CD4-positive, alpha-beta T cell (primary cell): ENCODE measurements around the gene PAOX. TPM values are rescaled to one million over a fixed set of nuclear protein-coding genes. Genes with fewer than 3 reads are reported as not detected.
A peak's percentile ranks its signal among the peaks of the same experiment; 100 is the strongest.

Experiments
- ATAC-seq: fragments of 200-7000 bp; cut with Tn5 transposase; one replicate; pipeline ENCODE4 v1.10.0; 2022; ENCODE audit warnings: mild to moderate bottlenecking; ENCODE audit not compliant: poor library complexity
- CTCF ChIA-PET: fragments of 350-600 bp; sonication (Branson Sonifier 250); formaldehyde crosslinking; loops from one replicate; lab custom pipeline; 2021; ENCODE audit warnings: antibody characterized with exemption, inconsistent platforms; lab: Charles Lee
- POLR2A ChIA-PET: fragments of 350-600 bp; sonication (Branson Sonifier 250); formaldehyde crosslinking; loops from one replicate; lab custom pipeline; 2021; ENCODE audit warnings: antibody characterized with exemption, inconsistent platforms; lab: Charles Lee
- DNase-seq, 14 experiments: peaks; one replicate each; pipeline ENCODE4 v3.0.0-alpha.2; 2013 to 2020; ENCODE audit warnings: mixed read lengths in 2 of 14
- H3K27ac ChIP-seq, 2 donors: one replicate each; pipeline versions ENCODE4 v1.5.1 to v1.7.0; 2013; ENCODE audit warnings: low read length in 2 of 2, low read depth in 1 of 2, mild to moderate bottlenecking in 1 of 2
- H3K27me3 ChIP-seq, 2 experiments: 1 replicate in 1 of 2; 2 replicates in 1 of 2; pipeline versions ENCODE4 v1.6.1 to v1.7.0; 2013; ENCODE audit warnings: low read length in 2 of 2, control low read depth in 1 of 2, mild to moderate bottlenecking in 1 of 2, moderate library complexity in 1 of 2; ENCODE audit not compliant: insufficient read depth in 2 of 2, control insufficient read depth in 1 of 2
- H3K36me3 ChIP-seq: one replicate; pipeline ENCODE4 v1.6.1; 2013; ENCODE audit warnings: low read length, control low read depth; ENCODE audit not compliant: insufficient read depth
- H3K4me1 ChIP-seq: one replicate; pipeline ENCODE4 v1.6.1; 2013; ENCODE audit warnings: low read length, control low read depth; ENCODE audit not compliant: insufficient read depth
- H3K4me3 ChIP-seq: one replicate; pipeline ENCODE4 v1.5.1; 2013; ENCODE audit warnings: mild to moderate bottlenecking, low read length, moderate library complexity
- H3K9me3 ChIP-seq, 2 experiments: 1 replicate in 1 of 2; 2 replicates in 1 of 2; pipeline versions ENCODE4 v1.6.1 to v1.7.0; 2013; ENCODE audit warnings: low read length in 2 of 2, mild to moderate bottlenecking in 2 of 2, control low read depth in 1 of 2, moderate library complexity in 1 of 2; ENCODE audit not compliant: control insufficient read depth in 1 of 2, insufficient read depth in 1 of 2
- H3K27ac Mint-ChIP-seq: one replicate; pipeline ENCODE4 v1.8.0; 2020; ENCODE audit warnings: mixed read lengths
- H3K27me3 Mint-ChIP-seq: one replicate; pipeline ENCODE4 v1.8.0; 2021; ENCODE audit warnings: mixed read lengths
- H3K36me3 Mint-ChIP-seq: one replicate; pipeline ENCODE4 v1.8.0; 2021; ENCODE audit warnings: low read depth, mixed read lengths
- H3K4me1 Mint-ChIP-seq: one replicate; pipeline ENCODE4 v1.8.0; 2021; ENCODE audit warnings: low read depth, mixed read lengths
- H3K4me3 Mint-ChIP-seq: one replicate; pipeline ENCODE4 v1.8.0; 2020; ENCODE audit warnings: mild to moderate bottlenecking, mixed read lengths
- H3K9me3 Mint-ChIP-seq: one replicate; pipeline ENCODE4 v1.8.0; 2020; ENCODE audit warnings: mixed read lengths
- intact Hi-C, 2 experiments: fragments of 100-400 bp; cut with DNase I in 1 of 2; cut with micrococcal nuclease in 1 of 2; formaldehyde crosslinking; loops; one replicate each; pipeline versions ENCODE4 v1.15.1 to v1.9.0; 2023 to 2025; cut with DNase I, micrococcal nuclease
- total RNA-seq, 174 experiments: library from RNA in 2 of 174; stranded (reverse) in 2 of 174; gene quantifications; one replicate each; pipeline ENCODE4 v1.2.3 and lab custom pipeline; 2021 to 2026
- TF ChIP-seq, protein P1 (sequence below): fragments of 200-600 bp; IDR thresholded peaks from one replicate; pipeline ENCODE4 v1.8.0; 2022; ENCODE audit warnings: antibody characterized with exemption, mild to moderate bottlenecking

PAOX gene
- total RNA-seq, 2 experiments from 2014 or later, result 1.9 to 2.6 TPM

DNA sequence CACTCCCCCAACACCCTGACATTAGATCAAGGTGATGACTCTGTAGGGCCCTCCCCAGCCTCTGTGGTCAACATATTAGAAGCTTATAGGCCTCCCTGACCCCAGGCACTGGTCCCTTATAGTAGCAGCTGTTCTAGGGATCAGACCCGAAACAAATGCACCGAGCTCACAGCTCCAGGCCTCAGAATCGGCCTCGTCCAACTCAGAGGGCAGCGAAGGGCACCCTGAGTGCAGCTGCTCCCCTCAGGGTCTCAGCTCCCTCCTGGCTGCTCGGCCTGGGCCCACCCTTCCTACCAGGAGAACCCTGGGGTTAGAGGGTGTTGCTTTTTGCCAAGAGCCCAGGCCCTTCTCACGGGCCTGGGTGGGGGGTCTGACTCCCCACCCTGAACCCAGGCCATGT, 10.9 kb upstream of the PAOX start:
- Mint-ChIP-seq H3K27ac (no peak overlapping the region), H3K4me3 (no peak overlapping the region), H3K36me3 (peaks cover 44% of the 10 kb centered on the region), H3K9me3 (no peaks in the 10 kb centered on the region), H3K27me3 (no peaks in the 10 kb centered on the region), H3K4me1 (peaks cover 4% of the 10 kb centered on the region)
- intact Hi-C loops, result no loop called here
- H3K27me3 ChIP-seq, result no peaks in the 10 kb centered on the region
- ChIA-PET POLR2A (no interaction called here), CTCF (no interaction called here)
- no peak overlapping the region for H3K4me3 ChIP-seq
- no peak for DNase-seq
- no peak for ATAC-seq
- no peak overlapping the region for H3K27ac ChIP-seq
- TF ChIP-seq, protein P1, sequence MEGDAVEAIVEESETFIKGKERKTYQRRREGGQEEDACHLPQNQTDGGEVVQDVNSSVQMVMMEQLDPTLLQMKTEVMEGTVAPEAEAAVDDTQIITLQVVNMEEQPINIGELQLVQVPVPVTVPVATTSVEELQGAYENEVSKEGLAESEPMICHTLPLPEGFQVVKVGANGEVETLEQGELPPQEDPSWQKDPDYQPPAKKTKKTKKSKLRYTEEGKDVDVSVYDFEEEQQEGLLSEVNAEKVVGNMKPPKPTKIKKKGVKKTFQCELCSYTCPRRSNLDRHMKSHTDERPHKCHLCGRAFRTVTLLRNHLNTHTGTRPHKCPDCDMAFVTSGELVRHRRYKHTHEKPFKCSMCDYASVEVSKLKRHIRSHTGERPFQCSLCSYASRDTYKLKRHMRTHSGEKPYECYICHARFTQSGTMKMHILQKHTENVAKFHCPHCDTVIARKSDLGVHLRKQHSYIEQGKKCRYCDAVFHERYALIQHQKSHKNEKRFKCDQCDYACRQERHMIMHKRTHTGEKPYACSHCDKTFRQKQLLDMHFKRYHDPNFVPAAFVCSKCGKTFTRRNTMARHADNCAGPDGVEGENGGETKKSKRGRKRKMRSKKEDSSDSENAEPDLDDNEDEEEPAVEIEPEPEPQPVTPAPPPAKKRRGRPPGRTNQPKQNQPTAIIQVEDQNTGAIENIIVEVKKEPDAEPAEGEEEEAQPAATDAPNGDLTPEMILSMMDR, result no peak
- peaks cover 52% of the 10 kb centered on the region for H3K36me3 ChIP-seq
- peaks cover 9% of the 10 kb centered on the region for H3K4me1 ChIP-seq
- H3K9me3 ChIP-seq, result no peaks in the 10 kb centered on the region

DNA sequence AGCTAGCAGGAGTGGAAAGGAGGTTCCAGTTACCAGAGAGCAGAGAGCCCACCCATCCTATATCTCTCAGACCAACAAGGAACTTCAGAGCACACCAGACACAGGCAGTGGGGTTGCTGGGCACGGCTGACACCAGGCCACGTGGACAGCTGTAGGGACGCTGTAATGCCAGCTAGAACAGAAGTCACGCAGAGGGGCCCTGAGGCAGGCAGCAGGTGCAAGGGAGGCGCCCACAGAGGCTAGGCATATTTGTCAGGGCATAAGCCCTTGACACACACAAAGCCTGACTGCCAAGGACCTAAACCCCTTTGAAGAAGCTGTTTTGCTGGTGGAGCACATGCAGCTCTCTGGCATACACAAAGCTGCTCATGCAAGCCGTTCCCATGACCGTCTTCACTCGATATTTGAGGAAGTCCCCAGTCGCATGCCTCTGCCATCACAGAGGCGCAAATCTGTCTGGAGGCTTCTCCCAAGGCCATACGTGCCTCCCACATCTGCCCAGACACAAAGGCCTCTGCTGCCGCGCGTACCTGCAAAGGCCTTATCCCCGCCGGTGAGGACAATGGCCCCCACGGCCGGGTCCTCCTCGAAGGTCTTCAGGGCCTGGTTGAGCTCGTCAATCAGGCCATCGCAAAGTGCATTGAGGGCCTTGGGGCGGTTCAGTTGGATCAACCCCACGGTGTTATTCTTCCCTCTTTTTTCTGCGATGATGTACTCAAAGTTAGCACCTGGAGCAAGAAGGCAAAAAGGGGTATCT, 8.9 kb upstream of the PAOX start:
- no peak overlapping the region for H3K4me3 ChIP-seq
- no peak overlapping the region for H3K27ac ChIP-seq
- intact Hi-C loops, result loop anchor here in 1 of 2 experiments (5.0 kb wide), 2 partner anchors 33 to 108 kb away; partner anchors contain the start of gene CALY
- H3K4me1 ChIP-seq, result peaks cover 16% of the 10 kb centered on the region
- H3K27me3 ChIP-seq, result no peaks in the 10 kb centered on the region
- H3K9me3 ChIP-seq, result no peaks in the 10 kb centered on the region
- H3K4me1 Mint-ChIP-seq, result peaks cover 4% of the 10 kb centered on the region
- POLR2A ChIA-PET, result no interaction called here
- H3K36me3 Mint-ChIP-seq, result peaks cover 38% of the 10 kb centered on the region
- no peak overlapping the region for H3K27ac Mint-ChIP-seq
- ATAC-seq (no peak), DNase-seq (no peak)
- H3K4me3 Mint-ChIP-seq, result peak overlapping the region; percentile 67
- CTCF ChIA-PET, result no interaction called here
- H3K9me3 Mint-ChIP-seq, result no peaks in the 10 kb centered on the region
- H3K36me3 ChIP-seq, result peaks cover 42% of the 10 kb centered on the region
- TF ChIP-seq, protein P1, result no peak
- H3K27me3 Mint-ChIP-seq, result no peaks in the 10 kb centered on the region

DNA sequence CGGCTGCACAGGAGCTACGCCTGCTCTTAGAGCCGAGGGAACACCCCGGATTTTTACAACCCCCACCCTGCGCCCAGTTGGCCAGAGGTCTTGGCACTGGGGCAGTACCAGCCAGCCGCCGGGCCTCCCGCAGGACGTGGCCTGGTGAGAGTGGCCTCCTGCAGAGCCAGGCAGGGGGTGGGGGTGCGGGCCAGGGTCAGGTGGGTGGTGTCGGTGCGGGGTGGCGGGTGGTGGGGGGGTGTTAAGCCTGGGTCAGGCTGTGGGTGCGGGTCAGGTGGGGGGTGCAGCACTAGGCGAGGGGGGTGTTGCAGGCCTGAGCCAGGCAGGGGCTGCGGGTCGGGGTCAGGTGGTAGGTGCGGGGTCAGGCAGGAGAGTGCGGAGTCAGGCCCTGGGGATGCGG, 6.6 kb upstream of the PAOX start:
- H3K27me3 Mint-ChIP-seq, result no peaks in the 10 kb centered on the region

More for the DNA sequence above, 6.6 kb upstream of the PAOX start:
- intact Hi-C loops, result loop anchor here (1.0 to 5.0 kb wide), 5 partner anchors 14 to 110 kb away; partner anchors contain the start of genes TUBGCP2 (in 2 of the 2), ZNF511 (in 2 of the 2), CALY (in 1 of the 2) and FUOM (in 1 of the 2)
- Histone ChIP-seq H3K9me3 (no peaks in the 10 kb centered on the region), H3K36me3 (peaks cover 23% of the 10 kb centered on the region), H3K27me3 (no peaks in the 10 kb centered on the region), H3K4me1 (peaks cover 18% of the 10 kb centered on the region), H3K27ac (no peak overlapping the region), H3K4me3 (no peak overlapping the region)
- peak overlapping the region; percentile 86 for H3K4me3 Mint-ChIP-seq
- CTCF ChIA-PET, result no interaction called here
- H3K27ac Mint-ChIP-seq, result no peak overlapping the region
- POLR2A ChIA-PET, result interaction anchor here (0.8 to 1.3 kb wide), 4 partner anchors 15 to 43 kb away, joined by 3 to 7 read pairs (median 4); no protein-coding TSS in a partner anchor
- TF ChIP-seq, protein P1, result no peak
- peak in 1 of 14 experiments; percentile 48 for DNase-seq
- peaks cover 38% of the 10 kb centered on the region for H3K36me3 Mint-ChIP-seq
- H3K4me1 Mint-ChIP-seq, result peaks cover 4% of the 10 kb centered on the region
- H3K9me3 Mint-ChIP-seq, result no peaks in the 10 kb centered on the region
- ATAC-seq, result no peak
